Panc1 (cell line): ENCODE data around the gene STX5.

Source experiments
- CTCF ChIP-seq: fragments of 450-650 bp; IDR thresholded peaks from 2 replicates; pipeline ENCODE4 v1.5.1; 2017; ENCODE audit warnings: mild to moderate bottlenecking
- POLR2AphosphoS5 ChIP-seq: IDR thresholded peaks from 2 replicates; pipeline ENCODE4 v1.6.1; 2012; ENCODE audit warnings: mild to moderate bottlenecking, low read depth, low read length, moderate library complexity
- REST ChIP-seq, 2 experiments: IDR thresholded peaks; 2 replicates each; pipeline ENCODE4 v1.6.1; 2011 to 2012; ENCODE audit warnings: low read depth in 2 of 2, control low read depth in 1 of 2, low read length in 1 of 2, mild to moderate bottlenecking in 1 of 2, moderate library complexity in 1 of 2; ENCODE audit not compliant: insufficient read depth in 1 of 2
- SIN3A ChIP-seq: IDR thresholded peaks from 2 replicates; pipeline ENCODE4 v1.6.1; 2012; ENCODE audit warnings: low read depth, mild to moderate bottlenecking, low read length, moderate library complexity, borderline replicate concordance; ENCODE audit not compliant: insufficient read depth
- TCF7L2 ChIP-seq: IDR thresholded peaks from 2 replicates; pipeline ENCODE4 v1.6.1; 2011; ENCODE audit warnings: mild to moderate bottlenecking, low read depth, low read length, inconsistent platforms

GRCh38 chr11:62844154-62844553 lies 12.3 kb upstream of the STX5 start:
- TF ChIP-seq CTCF (no peak), POLR2AphosphoS5 (no peak), REST (IDR thresholded peaks at IDR 0.05; ENCODE audit: insufficient read depth in 1 of 2, low read depth in 2 of 2, low read length in 1 of 2) (no peak), SIN3A (no peak), TCF7L2 (no peak)
